NCI-H2081 (cell line): ENCODE data around the gene LRIT2.
"Not testable (repeated sequence)": the region's sequence is repeated elsewhere in the genome, so short reads cannot be mapped to it uniquely, and the experiment has no call there.

Experiments used
- DNase-seq, 2 experiments: peaks; one replicate each; lab custom pipeline; 2025; lab: John Stamatoyannopoulos, UW

Gene LRIT2

GRCh38 chr10:84180386-84180785 is 45.0 kb downstream of the LRIT2 start:
- not testable (repeated sequence) for DNase-seq

GRCh38 chr10:84179059-84179710 is 46.2 kb downstream of the LRIT2 start:
- DNase-seq: peak in 1 of 2 experiments; percentile 65

GRCh38 chr10:84178160-84178609 is 47.2 kb downstream of the LRIT2 start:
- DNase-seq: no peak

GRCh38 chr10:84177541-84178141 is 47.7 kb downstream of the LRIT2 start:
- DNase-seq: no peak

- DNase-seq: no peak
These were observed 48.4 kb downstream of the LRIT2 start for GRCh38 chr10:84176836-84177474.

GRCh38 chr10:84176351-84176750 is 49.0 kb downstream of the LRIT2 start:
- DNase-seq: no peak

- DNase-seq: no peak
These were observed 49.9 kb downstream of the LRIT2 start for GRCh38 chr10:84175436-84175835.

- no peak for DNase-seq
These were observed 51.8 kb downstream of the LRIT2 start, which contains the start of gene GPR15LG for GRCh38 chr10:84173501-84173929. GPR15LG (plus strand) TSS chr10:84173801; CDS start chr10:84173852, 51 bp downstream.

- no peak for DNase-seq
These were observed 52.6 kb downstream of the LRIT2 start for GRCh38 chr10:84172467-84173356.

GRCh38 chr10:84171700-84172466 is 53.5 kb downstream of the LRIT2 start:
- not testable (repeated sequence) for DNase-seq

GRCh38 chr10:84171237-84171636 is 54.1 kb downstream of the LRIT2 start:
- DNase-seq: not testable (repeated sequence)
